Measurements from ENCODE around the gene MAPKAPK5. TPM values are rescaled to one million over a fixed set of nuclear protein-coding genes. Genes with fewer than 3 reads are reported as not detected.

Gene MAPKAPK5
- total RNA-seq, 4 donors from 2014 or later, result 20.0 to 53.7 (median 43.1) TPM

GRCh38 chr12:111881716-111882115, 39.7 kb downstream of the MAPKAPK5 start:
- TF ChIP-seq CTCF (IDR thresholded peaks at IDR 0.05), result no peak
- no peak for TF ChIP-seq POLR2A (IDR thresholded peaks at IDR 0.05)
- Histone ChIP-seq H3K4me1 (no peaks in the 10 kb centered on the region), H3K36me3 (no peaks in the 10 kb centered on the region), H3K27ac (no peak overlapping the region), H3K4me3 (no peak overlapping the region), H3K9me3 (no peaks in the 10 kb centered on the region), H3K27me3 (no peaks in the 10 kb centered on the region)
- intact Hi-C loops (cut with DNase I; ENCODE audit: low total_unique reads), result no loop called here
- no peak for DNase-seq

DNA sequence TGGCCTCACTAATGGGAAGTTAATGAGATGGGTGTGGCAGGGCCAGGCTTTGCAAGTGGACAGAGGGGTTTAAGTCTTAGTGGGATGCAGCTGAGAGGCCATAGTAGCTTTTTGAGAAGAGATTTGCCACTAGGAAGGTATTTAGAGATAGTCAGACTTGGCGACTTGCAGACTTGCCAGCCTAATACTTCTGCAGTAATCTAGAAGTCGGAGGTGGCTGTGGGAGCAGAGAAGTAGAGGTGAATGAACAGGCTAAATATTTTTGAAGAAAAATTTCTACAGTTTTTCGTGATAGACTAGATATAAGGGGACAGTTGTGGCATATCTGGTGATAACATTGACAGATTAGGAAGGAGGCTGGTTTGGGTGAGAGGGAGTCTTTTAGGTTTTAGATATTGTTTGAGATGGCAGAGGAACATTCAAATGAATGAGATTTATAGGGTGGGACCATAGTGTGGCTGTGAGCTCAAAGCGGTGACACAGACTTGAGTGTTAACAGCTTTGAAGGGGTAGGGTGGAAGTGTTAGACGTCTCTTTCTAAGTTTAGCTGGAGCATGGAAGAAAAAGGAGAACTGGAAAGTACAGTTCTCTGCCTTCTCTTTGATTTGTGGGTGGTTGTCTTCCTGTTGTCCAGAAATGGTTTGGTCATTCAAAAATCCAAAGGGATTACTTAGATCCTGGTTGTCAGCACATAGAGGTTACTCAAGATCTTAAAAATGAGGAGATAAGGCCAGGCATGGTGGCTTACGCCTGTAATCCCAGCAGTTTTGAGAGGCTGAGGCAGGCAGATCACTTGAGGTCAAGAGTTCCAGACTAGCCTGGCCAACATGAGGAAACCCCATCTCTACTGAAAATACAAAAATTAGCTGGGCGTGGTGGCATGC, 44.9 kb downstream of the MAPKAPK5 start:
- no peak for DNase-seq
- Histone ChIP-seq H3K9me3 (no peaks in the 10 kb centered on the region), H3K27ac (no peak overlapping the region), H3K27me3 (no peaks in the 10 kb centered on the region), H3K4me1 (no peaks in the 10 kb centered on the region), H3K4me3 (no peak overlapping the region), H3K36me3 (no peaks in the 10 kb centered on the region)
- TF ChIP-seq CTCF (IDR thresholded peaks at IDR 0.05), result no peak
- TF ChIP-seq POLR2A (IDR thresholded peaks at IDR 0.05), result no peak
- intact Hi-C loops (cut with DNase I; ENCODE audit: low total_unique reads), result no loop called here

GRCh38 chr12:111887926-111888745, 46.1 kb downstream of the MAPKAPK5 start:
- no peaks in the 10 kb centered on the region for H3K27me3 ChIP-seq
- intact Hi-C loops (cut with DNase I; ENCODE audit: low total_unique reads), result no loop called here
- TF ChIP-seq CTCF (IDR thresholded peaks at IDR 0.05) (no peak), POLR2A (IDR thresholded peaks at IDR 0.05) (no peak)
- H3K27ac ChIP-seq, result no peak overlapping the region
- no peak overlapping the region for H3K4me3 ChIP-seq
- no peaks in the 10 kb centered on the region for H3K9me3 ChIP-seq
- H3K36me3 ChIP-seq, result no peaks in the 10 kb centered on the region
- H3K4me1 ChIP-seq, result no peaks in the 10 kb centered on the region
- no peak for DNase-seq

GRCh38 chr12:111893287-111893686, 51.3 kb downstream of the MAPKAPK5 start:
- no peak for TF ChIP-seq CTCF (IDR thresholded peaks at IDR 0.05)
- TF ChIP-seq POLR2A (IDR thresholded peaks at IDR 0.05), result no peak
- no peaks in the 10 kb centered on the region for H3K27me3 ChIP-seq
- DNase-seq, result no peak
- H3K27ac ChIP-seq, result no peak overlapping the region
- H3K4me3 ChIP-seq, result no peak overlapping the region
- H3K4me1 ChIP-seq, result no peaks in the 10 kb centered on the region
- intact Hi-C loops (cut with DNase I; ENCODE audit: low total_unique reads), result no loop called here
- H3K36me3 ChIP-seq, result no peaks in the 10 kb centered on the region
- no peaks in the 10 kb centered on the region for H3K9me3 ChIP-seq

- Histone ChIP-seq H3K9me3 (no peaks in the 10 kb centered on the region), H3K27ac (peak overlapping the region in 1 of 2 donors; percentile 19), H3K4me3 (no peak overlapping the region), H3K36me3 (no peaks in the 10 kb centered on the region), H3K4me1 (no peaks in the 10 kb centered on the region), H3K27me3 (no peaks in the 10 kb centered on the region)
- no peak for TF ChIP-seq CTCF (IDR thresholded peaks at IDR 0.05)
- no peak for TF ChIP-seq POLR2A (IDR thresholded peaks at IDR 0.05)
- intact Hi-C loops (cut with DNase I; ENCODE audit: low total_unique reads), result no loop called here
- no peak for DNase-seq
Observed at GRCh38 chr12:111894556-111894955, 52.5 kb downstream of the MAPKAPK5 start.

Data from uterus (tissue), 4 donors.